GM18505 (cell line): ENCODE results near the gene TDRD7.

Experiments
- ATAC-seq: cut with Tn5 transposase; IDR thresholded peaks from one replicate; pipeline ENCODE4 v1.9.1; 2021; ENCODE audit not compliant: unreplicated experiment
- POLR2A ChIP-seq: IDR thresholded peaks from 4 replicates; pipeline ENCODE4 v1.6.1; 2011; ENCODE audit warnings: borderline replicate concordance; ENCODE audit not compliant: insufficient read depth, insufficient read length; ENCODE audit errors: extremely low read depth

TDRD7 gene, protein sequence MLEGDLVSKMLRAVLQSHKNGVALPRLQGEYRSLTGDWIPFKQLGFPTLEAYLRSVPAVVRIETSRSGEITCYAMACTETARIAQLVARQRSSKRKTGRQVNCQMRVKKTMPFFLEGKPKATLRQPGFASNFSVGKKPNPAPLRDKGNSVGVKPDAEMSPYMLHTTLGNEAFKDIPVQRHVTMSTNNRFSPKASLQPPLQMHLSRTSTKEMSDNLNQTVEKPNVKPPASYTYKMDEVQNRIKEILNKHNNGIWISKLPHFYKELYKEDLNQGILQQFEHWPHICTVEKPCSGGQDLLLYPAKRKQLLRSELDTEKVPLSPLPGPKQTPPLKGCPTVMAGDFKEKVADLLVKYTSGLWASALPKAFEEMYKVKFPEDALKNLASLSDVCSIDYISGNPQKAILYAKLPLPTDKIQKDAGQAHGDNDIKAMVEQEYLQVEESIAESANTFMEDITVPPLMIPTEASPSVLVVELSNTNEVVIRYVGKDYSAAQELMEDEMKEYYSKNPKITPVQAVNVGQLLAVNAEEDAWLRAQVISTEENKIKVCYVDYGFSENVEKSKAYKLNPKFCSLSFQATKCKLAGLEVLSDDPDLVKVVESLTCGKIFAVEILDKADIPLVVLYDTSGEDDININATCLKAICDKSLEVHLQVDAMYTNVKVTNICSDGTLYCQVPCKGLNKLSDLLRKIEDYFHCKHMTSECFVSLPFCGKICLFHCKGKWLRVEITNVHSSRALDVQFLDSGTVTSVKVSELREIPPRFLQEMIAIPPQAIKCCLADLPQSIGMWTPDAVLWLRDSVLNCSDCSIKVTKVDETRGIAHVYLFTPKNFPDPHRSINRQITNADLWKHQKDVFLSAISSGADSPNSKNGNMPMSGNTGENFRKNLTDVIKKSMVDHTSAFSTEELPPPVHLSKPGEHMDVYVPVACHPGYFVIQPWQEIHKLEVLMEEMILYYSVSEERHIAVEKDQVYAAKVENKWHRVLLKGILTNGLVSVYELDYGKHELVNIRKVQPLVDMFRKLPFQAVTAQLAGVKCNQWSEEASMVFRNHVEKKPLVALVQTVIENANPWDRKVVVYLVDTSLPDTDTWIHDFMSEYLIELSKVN

DNA sequence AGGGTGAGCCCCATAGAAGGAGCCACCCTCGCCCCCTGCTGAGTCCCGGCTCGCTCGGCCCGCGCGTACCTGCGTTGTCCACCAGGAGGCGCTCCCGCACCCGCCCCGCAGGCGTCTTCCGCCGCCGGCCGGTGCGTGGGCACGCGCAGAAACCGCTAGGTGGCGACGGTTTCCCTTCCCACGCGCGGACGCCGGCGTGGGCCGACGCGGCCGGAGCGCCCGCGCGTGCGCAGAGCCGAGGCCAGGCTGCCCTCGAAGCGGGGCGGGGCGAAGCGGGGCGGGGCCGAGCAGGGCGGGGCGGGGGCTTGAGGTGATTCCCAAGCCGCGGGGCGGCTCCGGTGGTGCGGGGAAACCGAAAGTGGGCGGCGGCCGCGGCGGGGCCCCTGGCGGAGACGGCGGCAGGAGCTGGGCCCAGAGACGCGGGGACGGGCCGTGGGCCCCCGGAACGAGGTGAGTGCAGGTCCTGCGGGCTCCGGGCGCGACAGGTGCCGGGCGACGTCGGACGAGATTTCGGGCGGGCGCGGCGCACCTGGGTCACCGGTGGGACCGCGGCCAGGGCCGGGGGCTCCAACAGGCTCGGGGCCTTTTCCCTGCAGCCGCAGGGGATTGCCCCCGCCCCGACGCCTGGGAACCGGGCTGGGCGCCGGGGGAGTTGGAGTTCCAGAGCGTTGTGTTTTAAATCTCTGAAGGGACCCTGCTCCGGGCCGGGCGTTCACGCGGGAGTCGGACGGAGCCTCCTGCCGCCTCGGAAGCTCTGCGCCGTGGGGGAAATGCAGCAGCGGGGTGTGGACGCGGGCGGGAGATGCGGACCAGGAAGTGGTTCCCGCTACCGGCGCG, at the start of gene TDRD7:
Gene TDRD7, plus strand, starts transcription at position 308 of the 837 bp plus-strand sequence. CDS start 16,370 bp downstream, outside the sequence.
- peak; percentile 75 for ATAC-seq

GRCh38 chr9:97362777-97363545, 48.9 kb upstream of the TDRD7 start:
- no peak for TF ChIP-seq POLR2A
- ATAC-seq = no peak

More for the DNA sequence above, at the start of gene TDRD7:
- TF ChIP-seq POLR2A = peak; percentile 49

DNA sequence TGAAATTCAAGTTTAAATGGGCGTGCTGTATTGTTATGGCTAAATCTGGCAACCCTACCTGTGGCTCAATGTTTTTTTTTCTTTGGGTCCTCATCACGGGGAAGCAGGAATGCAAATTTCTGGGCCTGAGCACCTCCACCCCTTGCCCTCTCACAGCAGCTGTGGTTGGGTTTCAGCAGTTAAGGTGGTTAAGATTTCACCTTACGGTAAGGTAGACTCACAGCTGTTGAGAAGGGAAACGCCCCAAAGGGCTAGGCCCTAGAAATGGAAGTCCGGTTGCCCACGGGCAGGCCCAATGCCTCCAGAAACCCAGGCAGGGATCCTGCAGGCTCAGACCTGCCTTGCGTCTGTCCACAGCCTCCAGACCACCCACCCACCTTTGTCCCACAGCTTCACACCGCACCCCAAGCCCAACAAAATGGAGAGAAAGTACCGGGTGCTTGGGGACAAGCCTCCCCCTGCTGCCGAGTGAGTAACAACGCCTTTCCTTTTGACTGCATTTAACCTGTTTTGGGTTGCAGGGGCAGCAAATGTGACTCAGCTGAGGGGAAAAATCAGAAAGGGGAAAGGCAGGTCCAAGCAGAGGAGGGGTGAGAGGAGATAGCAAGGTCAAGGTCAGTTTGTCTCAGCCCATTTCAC, 48.1 kb upstream of the TDRD7 start:
- peak; percentile 22 for TF ChIP-seq POLR2A
- no peak for ATAC-seq

DNA sequence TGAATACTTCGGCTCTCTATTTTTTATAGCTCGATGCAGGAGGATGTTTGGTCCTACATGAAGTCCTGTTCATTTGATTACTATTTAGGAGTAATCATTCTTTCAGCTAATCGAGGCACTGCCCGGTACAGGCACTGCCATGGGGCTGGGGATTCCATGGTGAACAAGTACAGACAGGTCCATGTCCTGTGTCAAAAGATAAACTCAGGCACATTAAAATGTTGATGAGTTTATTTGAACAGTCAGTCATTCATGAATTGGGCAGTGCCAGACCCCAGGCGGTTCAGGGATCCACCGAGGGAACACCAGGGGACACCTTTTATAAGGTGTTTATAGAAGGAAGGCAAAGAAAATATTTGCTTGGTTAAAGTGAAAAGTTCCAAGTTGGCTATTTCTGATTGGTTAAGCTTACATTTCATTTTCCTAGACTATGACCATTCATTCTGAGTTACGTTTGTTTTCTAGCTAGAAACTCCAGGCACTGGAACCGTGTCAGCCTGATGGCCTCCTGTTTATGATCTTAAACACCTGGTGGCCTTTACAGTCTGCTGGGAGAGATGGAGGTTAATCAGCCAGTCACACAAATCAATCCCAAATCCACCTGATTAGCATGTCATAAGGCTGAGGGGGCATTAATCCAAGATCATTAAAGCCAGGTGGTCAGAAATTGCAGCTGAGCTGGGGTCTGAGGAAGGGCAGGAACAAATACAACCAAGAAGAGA, 47.0 kb upstream of the TDRD7 start:
- TF ChIP-seq POLR2A = no peak
- no peak for ATAC-seq

DNA sequence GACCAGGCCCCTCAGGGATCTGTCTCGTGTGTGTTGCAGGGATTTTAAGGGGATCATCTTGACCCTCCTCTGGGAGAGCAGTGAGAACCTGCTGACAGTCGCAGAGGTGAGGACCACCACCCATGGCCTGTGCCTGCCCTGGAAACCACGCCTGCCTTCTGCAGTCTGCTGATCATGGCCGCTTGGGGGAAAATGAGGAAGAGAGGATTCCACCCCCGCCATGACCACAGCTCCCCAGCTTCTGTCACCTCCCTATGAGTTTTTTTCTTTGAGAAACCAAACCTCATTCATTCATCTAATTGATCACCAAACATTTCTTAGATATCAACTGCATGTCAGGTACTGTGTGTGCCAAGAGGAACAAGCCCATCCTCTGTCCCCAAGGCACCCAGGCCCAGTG, 46.3 kb upstream of the TDRD7 start:
- no peak for ATAC-seq
- no peak for TF ChIP-seq POLR2A

GRCh38 chr9:97366476-97366875, 45.4 kb upstream of the TDRD7 start:
- ATAC-seq = no peak
- no peak for TF ChIP-seq POLR2A

- no peak for TF ChIP-seq POLR2A
- no peak for ATAC-seq
These were observed 45.0 kb upstream of the TDRD7 start for GRCh38 chr9:97366889-97367288.

DNA sequence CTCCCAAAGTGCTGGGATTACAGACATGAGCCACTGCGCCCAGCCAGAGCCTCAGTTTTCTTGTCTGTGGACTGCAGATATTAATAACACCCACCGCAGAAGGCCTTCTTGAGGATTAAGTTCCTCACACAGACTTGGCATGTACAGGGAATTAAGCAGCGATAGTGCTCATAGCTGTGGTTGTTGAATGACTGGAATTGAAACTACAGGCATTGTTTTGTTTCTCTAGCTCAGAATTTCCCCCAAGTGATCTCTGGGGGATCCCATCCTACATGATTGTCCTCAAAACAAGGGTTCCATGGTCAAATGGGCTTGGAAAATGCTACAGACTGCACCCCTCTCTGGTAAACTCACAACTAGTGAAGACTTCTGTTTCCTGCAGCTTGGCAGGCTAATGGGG, 44.2 kb upstream of the TDRD7 start:
- TF ChIP-seq POLR2A = no peak
- ATAC-seq = no peak

DNA sequence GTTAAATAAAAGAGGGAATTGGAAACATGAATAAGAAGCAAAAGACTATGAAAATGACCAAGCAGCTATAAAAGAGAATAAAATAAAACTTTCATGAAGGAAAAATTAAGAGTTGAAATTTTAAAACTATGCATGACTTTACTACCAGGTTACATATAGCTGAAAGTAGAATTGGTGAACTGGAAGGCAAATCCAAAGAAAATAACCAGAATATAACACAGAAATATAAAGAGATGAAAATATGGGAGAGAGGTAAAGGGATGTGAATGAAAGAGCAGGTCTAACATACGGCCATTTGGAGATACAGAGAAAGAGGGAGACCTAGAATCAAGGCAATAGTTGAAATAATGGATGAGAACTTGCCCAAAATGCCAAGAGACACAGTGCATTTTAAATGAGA, 42.9 kb upstream of the TDRD7 start:
- ATAC-seq = no peak
- no peak for TF ChIP-seq POLR2A

DNA sequence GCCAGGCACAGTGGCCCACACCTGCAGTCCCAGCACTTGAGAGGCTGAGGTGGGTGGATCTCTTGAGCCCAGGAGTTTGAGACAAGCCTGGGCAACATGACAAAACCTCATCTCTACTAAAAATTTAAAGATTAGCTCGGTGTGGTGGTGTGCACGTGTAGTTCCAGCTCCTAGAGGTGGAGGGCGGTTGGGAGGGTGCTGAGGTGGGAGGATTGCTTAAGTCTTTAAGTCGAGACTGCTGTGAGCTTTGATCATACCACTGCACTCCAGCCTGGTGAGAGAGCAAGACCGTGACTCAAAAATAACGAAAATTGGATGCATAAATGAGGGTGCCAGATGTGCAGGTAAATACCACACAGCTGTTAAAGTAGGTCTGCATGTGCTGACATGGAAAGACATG, 39.3 kb upstream of the TDRD7 start:
- no peak for ATAC-seq
- TF ChIP-seq POLR2A = no peak

DNA sequence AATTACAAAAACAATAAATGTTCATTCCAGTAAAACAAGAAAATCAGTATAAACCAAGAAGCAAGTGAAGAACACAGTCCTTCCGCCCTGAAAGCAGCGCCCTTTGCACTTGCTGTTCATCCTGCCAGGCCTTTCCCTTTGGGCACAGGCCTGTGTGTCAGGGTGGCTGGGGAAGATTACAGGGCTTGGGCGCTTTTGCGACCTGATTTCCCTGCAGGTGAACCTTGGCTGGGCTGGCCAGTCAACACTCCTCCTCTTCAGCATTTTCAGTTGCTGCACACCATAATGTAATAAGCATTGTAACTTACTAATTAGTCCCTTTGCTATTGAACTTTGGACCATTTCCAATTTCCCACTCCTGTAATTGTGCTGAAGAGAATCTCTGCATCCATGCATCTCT, 38.6 kb upstream of the TDRD7 start:
- no peak for ATAC-seq
- TF ChIP-seq POLR2A = no peak

- TF ChIP-seq POLR2A = no peak
- no peak for ATAC-seq
These were observed 37.1 kb upstream of the TDRD7 start for GRCh38 chr9:97374811-97375210.

DNA sequence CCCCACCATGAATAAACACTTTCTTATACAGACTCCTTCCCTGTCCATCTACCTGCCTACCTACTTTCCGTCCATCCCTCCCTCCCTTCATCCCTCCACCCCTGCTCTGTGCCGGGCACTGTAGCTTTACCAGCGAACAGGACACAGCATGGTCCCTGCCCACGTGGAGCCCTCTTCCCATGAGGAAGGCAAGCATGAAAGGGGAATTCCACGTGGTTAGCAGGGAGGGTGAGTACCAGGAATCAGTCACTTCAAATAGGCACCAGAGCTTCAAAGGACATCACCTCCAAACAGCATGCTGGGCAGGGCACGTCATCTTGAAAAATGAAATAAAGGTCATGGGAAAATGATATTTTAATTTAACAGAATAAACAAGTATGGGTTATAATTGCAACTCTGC, 35.0 kb upstream of the TDRD7 start:
- no peak for ATAC-seq

More for the DNA sequence above, 35.0 kb upstream of the TDRD7 start:
- no peak for TF ChIP-seq POLR2A
